Breast epithelium (tissue), 3 donors: ENCODE measurements around the gene PDHX.

Source experiments
- POLR2A ChIP-seq: fragments of 450-650 bp; IDR thresholded peaks from one replicate; pipeline ENCODE4 v1.6.1; 2016; ENCODE audit warnings: antibody characterized with exemption, mild to moderate bottlenecking, moderate library complexity
- POLR2AphosphoS5 ChIP-seq, 3 donors: sonication (generic); formaldehyde crosslinking; IDR thresholded peaks; one replicate each; pipeline ENCODE4 v1.6.1; 2017; ENCODE audit warnings: antibody characterized with exemption in 3 of 3
- TF ChIP-seq, protein P1 (sequence below), 3 donors: fragments of 450-650 bp; IDR thresholded peaks; one replicate each; pipeline ENCODE4 v1.5.1; 2016 to 2017; ENCODE audit warnings: antibody characterized with exemption in 3 of 3, mild to moderate bottlenecking in 3 of 3, moderate library complexity in 3 of 3

DNA sequence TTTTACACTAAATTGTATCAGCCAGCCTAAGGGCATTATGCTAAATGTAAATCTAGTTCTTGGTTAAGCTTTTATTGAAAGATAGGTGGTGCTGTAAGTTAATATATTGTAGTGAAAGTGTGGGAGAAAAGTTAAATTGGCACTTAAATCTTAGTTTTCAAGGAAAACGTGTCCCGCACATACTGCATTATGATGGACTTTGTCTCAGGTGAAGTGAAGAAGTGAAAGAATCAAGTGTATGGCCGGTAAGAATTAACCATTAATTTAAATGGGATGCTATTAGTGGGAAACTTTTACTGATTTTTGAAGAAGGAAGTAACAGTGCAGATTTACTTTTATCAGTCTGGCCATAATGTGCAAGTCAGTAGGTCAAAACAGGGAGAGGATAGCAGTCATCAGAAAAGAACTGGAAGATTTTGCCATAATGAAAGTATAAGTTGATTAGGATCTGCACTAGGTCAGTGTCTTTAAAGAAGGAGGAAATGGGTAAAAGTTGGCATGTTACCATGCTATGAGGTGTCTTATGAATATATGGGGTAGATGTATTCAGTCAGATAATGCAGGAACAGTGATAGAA lies 81.6 kb downstream of the PDHX start:
- TF ChIP-seq POLR2A (no peak), POLR2AphosphoS5 (IDR thresholded peaks at IDR 0.05) (no peak)
- TF ChIP-seq, protein P1, sequence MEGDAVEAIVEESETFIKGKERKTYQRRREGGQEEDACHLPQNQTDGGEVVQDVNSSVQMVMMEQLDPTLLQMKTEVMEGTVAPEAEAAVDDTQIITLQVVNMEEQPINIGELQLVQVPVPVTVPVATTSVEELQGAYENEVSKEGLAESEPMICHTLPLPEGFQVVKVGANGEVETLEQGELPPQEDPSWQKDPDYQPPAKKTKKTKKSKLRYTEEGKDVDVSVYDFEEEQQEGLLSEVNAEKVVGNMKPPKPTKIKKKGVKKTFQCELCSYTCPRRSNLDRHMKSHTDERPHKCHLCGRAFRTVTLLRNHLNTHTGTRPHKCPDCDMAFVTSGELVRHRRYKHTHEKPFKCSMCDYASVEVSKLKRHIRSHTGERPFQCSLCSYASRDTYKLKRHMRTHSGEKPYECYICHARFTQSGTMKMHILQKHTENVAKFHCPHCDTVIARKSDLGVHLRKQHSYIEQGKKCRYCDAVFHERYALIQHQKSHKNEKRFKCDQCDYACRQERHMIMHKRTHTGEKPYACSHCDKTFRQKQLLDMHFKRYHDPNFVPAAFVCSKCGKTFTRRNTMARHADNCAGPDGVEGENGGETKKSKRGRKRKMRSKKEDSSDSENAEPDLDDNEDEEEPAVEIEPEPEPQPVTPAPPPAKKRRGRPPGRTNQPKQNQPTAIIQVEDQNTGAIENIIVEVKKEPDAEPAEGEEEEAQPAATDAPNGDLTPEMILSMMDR (IDR thresholded peaks at IDR 0.05) = peak in 2 of 3 donors; percentile 50 to 53
